ENCODE results near the gene DOCK7. TPM values are rescaled to one million over a fixed set of nuclear protein-coding genes. Genes with fewer than 3 reads are reported as not detected.

Gene DOCK7
- total RNA-seq, 2 donors from 2014 or later, result 8.3 to 20.2 TPM

GRCh38 chr1:62426794-62427193 lies 261.4 kb downstream of the DOCK7 start:
- no peaks in the 10 kb centered on the region for H3K36me3 Mint-ChIP-seq
- no peaks in the 10 kb centered on the region for H3K9me3 Mint-ChIP-seq
- H3K27ac Mint-ChIP-seq, result no peak overlapping the region
- DNase-seq (ENCODE audit: low spot score in 2 of 2) (no peak), ATAC-seq (no peak)

GRCh38 chr1:62426237-62426636 lies 261.9 kb downstream of the DOCK7 start:
- no peaks in the 10 kb centered on the region for H3K9me3 Mint-ChIP-seq
- no peaks in the 10 kb centered on the region for H3K36me3 Mint-ChIP-seq
- DNase-seq (ENCODE audit: low spot score in 2 of 2), result no peak
- no peak overlapping the region for H3K27ac Mint-ChIP-seq
- no peak for ATAC-seq

DNA sequence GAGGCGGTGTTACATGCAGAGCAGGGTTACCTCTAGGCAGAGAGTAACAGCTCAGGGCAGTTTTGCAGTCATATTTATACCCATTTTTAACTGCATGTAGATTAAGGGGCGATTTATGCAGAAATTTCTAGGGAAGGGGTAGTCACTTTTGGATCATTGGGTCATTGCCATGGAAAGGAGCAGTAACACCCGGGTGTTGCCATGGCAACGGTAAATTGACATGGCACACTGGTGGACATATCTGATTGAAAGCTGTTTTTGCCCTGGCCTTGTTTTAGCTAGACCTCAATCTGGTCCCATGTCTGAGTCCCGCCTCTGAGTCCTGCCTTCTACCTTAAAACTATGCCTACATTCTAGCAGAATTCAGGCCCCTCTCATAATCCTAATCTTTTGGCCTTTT lies 263.1 kb downstream of the DOCK7 start:
- DNase-seq (ENCODE audit: low spot score in 2 of 2) (no peak), ATAC-seq (no peak)
- Mint-ChIP-seq H3K9me3 (no peaks in the 10 kb centered on the region), H3K36me3 (no peaks in the 10 kb centered on the region), H3K27ac (no peak overlapping the region)

DNA sequence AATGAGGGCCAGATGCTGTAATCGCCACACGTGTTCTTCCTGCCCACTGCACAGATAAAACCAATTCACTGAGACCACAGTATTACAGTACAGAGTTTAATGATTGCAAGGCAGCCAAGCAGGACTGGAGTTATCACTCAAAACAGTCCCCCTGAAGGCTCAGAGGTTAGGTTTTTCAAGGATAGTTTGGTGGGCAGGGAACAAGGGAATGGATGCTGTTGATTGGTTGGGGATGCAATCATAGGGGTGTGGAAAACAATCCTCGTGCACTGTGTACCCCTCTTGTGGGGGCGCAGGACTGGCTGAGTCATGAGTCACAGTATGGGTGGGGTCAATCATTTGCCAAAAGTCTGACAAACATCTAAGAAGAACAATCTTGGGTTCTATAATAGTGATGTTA lies 263.8 kb downstream of the DOCK7 start:
- H3K36me3 Mint-ChIP-seq, result no peaks in the 10 kb centered on the region
- ATAC-seq (no peak), DNase-seq (ENCODE audit: low spot score in 2 of 2) (no peak)
- no peaks in the 10 kb centered on the region for H3K9me3 Mint-ChIP-seq
- no peak overlapping the region for H3K27ac Mint-ChIP-seq

DNA sequence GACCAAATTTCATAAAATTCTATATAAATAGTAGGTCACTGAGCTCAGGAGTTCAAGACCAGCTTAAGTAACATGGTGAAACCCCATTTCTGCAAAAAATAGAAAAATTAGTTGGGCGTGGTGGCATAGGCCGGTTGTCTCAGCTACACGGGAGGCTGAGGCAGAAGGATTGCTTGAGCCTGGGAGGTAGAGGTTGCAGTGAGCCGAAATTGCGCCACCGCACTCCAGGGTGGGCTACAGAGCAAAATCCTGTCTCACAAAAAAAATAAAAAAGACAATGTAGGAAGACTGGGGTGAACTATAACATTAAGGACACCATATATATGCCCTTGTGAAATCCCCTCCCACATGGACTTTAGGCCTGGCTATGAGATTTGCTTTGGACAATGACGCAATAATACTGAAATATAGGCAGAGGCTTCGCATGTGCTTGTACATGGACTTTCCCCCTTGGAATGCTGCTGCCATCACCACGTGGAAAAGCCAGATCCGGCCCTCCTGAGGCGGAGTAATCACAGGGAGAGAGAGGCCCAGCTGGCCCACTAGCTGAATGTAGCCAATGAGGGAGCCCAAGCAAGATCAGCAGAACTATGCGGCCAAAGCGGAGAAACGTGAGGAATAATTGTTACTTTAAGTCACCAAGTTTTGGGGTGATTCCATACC lies 264.5 kb downstream of the DOCK7 start:
- DNase-seq (ENCODE audit: low spot score in 2 of 2) (no peak), ATAC-seq (no peak)
- Mint-ChIP-seq H3K27ac (no peak overlapping the region), H3K36me3 (no peaks in the 10 kb centered on the region), H3K9me3 (no peaks in the 10 kb centered on the region)

GRCh38 chr1:62420214-62420613 lies 268.0 kb downstream of the DOCK7 start:
- ATAC-seq, result no peak
- no peak overlapping the region for H3K27ac Mint-ChIP-seq

GRCh38 chr1:62417351-62417999 lies 270.7 kb downstream of the DOCK7 start:
- H3K27ac Mint-ChIP-seq, result no peak overlapping the region
- no peaks in the 10 kb centered on the region for H3K36me3 Mint-ChIP-seq
- H3K9me3 Mint-ChIP-seq, result no peaks in the 10 kb centered on the region
- no peak for ATAC-seq
- DNase-seq (ENCODE audit: low spot score in 2 of 2), result no peak

More at GRCh38 chr1:62420214-62420613, 268.0 kb downstream of the DOCK7 start:
- no peaks in the 10 kb centered on the region for H3K9me3 Mint-ChIP-seq
- DNase-seq (ENCODE audit: low spot score in 2 of 2), result no peak
- H3K36me3 Mint-ChIP-seq, result no peaks in the 10 kb centered on the region

DNA sequence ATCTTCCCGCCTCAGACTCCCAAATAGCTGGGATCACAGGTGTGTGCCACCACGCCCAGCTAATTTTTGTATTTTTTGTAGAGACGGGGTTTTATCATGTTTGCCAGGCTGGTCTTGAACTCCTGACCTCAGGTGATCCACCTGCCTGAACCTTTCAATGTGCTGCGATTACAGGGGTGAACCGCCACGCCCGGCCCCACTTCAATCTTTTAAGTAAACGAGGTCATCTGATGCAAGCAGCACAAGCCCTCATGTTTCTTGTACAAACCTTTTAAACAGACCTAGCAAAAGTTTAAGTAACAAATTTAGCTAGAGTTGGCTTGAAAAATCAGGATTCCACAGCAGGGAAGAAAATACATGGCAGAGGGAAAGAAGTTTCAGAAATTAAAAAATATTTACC lies 272.5 kb downstream of the DOCK7 start:
- DNase-seq (ENCODE audit: low spot score in 2 of 2), result no peak
- Mint-ChIP-seq H3K27ac (no peak overlapping the region), H3K36me3 (no peaks in the 10 kb centered on the region), H3K9me3 (no peaks in the 10 kb centered on the region)
- no peak for ATAC-seq

- peak in 1 of 2 donors; percentile 50 for ATAC-seq
- no peak overlapping the region for H3K27ac Mint-ChIP-seq
- H3K9me3 Mint-ChIP-seq, result no peaks in the 10 kb centered on the region
- DNase-seq (ENCODE audit: low spot score in 2 of 2), result peak in 1 of 2 donors; percentile 23
- H3K36me3 Mint-ChIP-seq, result no peaks in the 10 kb centered on the region
Measured at GRCh38 chr1:62407398-62408009, 280.7 kb downstream of the DOCK7 start.

GRCh38 chr1:62406576-62406975 lies 281.6 kb downstream of the DOCK7 start:
- DNase-seq (ENCODE audit: low spot score in 2 of 2) (no peak), ATAC-seq (no peak)
- Mint-ChIP-seq H3K36me3 (no peaks in the 10 kb centered on the region), H3K27ac (no peak overlapping the region), H3K9me3 (no peaks in the 10 kb centered on the region)

- no peak overlapping the region for H3K27ac Mint-ChIP-seq
- no peaks in the 10 kb centered on the region for H3K9me3 Mint-ChIP-seq
- no peak for DNase-seq (ENCODE audit: low spot score in 2 of 2)
- H3K36me3 Mint-ChIP-seq, result no peaks in the 10 kb centered on the region
- ATAC-seq, result no peak
Measured at GRCh38 chr1:62405247-62405646, 282.9 kb downstream of the DOCK7 start.

Other genes with a start within 250 kb of the DOCK7 start
- not detected for gene ANGPTL3, start 90.9 kb downstream of the DOCK7 start, total RNA-seq
- 10 to 100 TPM; 11.5 to 18.9 TPM for gene ATG4C, start 95.7 kb upstream of the DOCK7 start, total RNA-seq